Gastrocnemius medialis (tissue), 4 donors: ENCODE results near the gene ATP10A.

Source experiments
- CTCF ChIP-seq, 5 experiments: fragments of 450-650 bp in 3 of 5; fragments of 200-600 bp in 2 of 5; sonication (generic) in 2 of 5; IDR thresholded peaks in 4 of 5; conservative IDR thresholded peaks in 1 of 5; 1 replicate in 4 of 5; 2 replicates in 1 of 5; pipeline ENCODE4 v1.5.1; 2016 to 2019; ENCODE audit warnings: antibody characterized with exemption in 5 of 5, mild to moderate bottlenecking in 3 of 5, moderate library complexity in 3 of 5
- POLR2A ChIP-seq, 2 donors: fragments of 450-650 bp; IDR thresholded peaks; one replicate each; pipeline ENCODE4 v1.6.1; 2017; ENCODE audit warnings: antibody characterized with exemption in 2 of 2, mild to moderate bottlenecking in 2 of 2, moderate library complexity in 2 of 2

- TF ChIP-seq CTCF (IDR thresholded peaks at IDR 0.05 in 4 of 5, conservative IDR thresholded peaks at IDR 0.05 in 1 of 5) (no peak), POLR2A (IDR thresholded peaks at IDR 0.05) (no peak)
Measured at GRCh38 chr15:25871403-25871802, 8.3 kb upstream of the ATP10A start.
